ENCODE results near the gene COPRS. TPM values are rescaled to one million over a fixed set of nuclear protein-coding genes. Genes with fewer than 3 reads are reported as not detected.

COPRS gene
- polyA plus RNA-seq (ENCODE audit: insufficient read length in 4 of 4), result 10 to 100 TPM; 44.3 to 54.6 (median 46.6) TPM

GRCh38 chr17:31858642-31859486 is at the start of gene COPRS:
Gene COPRS (minus strand): TSS chr17:31859244. CDS start chr17:31859199, 45 bp downstream.
- DNase-seq (ENCODE audit: low read depth in 4 of 4, low spot score in 3 of 4), result peak; percentile 44 to 64 (median 58)

- DNase-seq (ENCODE audit: low read depth in 4 of 4, low spot score in 3 of 4), result no peak
Observed at GRCh38 chr17:31908386-31908785, 49.3 kb upstream of the COPRS start.

GRCh38 chr17:31907342-31907962 is 48.4 kb upstream of the COPRS start:
- DNase-seq (ENCODE audit: low read depth in 4 of 4, low spot score in 3 of 4), result peak in 1 of 4 donors; percentile 28

GRCh38 chr17:31903401-31903800 is 44.4 kb upstream of the COPRS start:
- no peak for DNase-seq (ENCODE audit: low read depth in 4 of 4, low spot score in 3 of 4)

- DNase-seq (ENCODE audit: low read depth in 4 of 4, low spot score in 3 of 4), result no peak
Observed at GRCh38 chr17:31902693-31903092, 43.6 kb upstream of the COPRS start.

- no peak for DNase-seq (ENCODE audit: low read depth in 4 of 4, low spot score in 3 of 4)
Observed at GRCh38 chr17:31900877-31901276, 41.8 kb upstream of the COPRS start.

- no peak for DNase-seq (ENCODE audit: low read depth in 4 of 4, low spot score in 3 of 4)
Observed at GRCh38 chr17:31888124-31888523, 29.1 kb upstream of the COPRS start.

GRCh38 chr17:31882571-31882970 is 23.5 kb upstream of the COPRS start:
- DNase-seq (ENCODE audit: low read depth in 4 of 4, low spot score in 3 of 4), result no peak

- DNase-seq (ENCODE audit: low read depth in 4 of 4, low spot score in 3 of 4), result no peak
Observed at GRCh38 chr17:31880311-31880710, 21.3 kb upstream of the COPRS start.

GRCh38 chr17:31878703-31879073 is 19.6 kb upstream of the COPRS start:
- no peak for DNase-seq (ENCODE audit: low read depth in 4 of 4, low spot score in 3 of 4)

- no peak for DNase-seq (ENCODE audit: low read depth in 4 of 4, low spot score in 3 of 4)
Observed at GRCh38 chr17:31877911-31878702, 19.1 kb upstream of the COPRS start.

- DNase-seq (ENCODE audit: low read depth in 4 of 4, low spot score in 3 of 4), result no peak
Observed at GRCh38 chr17:31877341-31877740, 18.3 kb upstream of the COPRS start.

GRCh38 chr17:31875081-31875480 is 16.0 kb upstream of the COPRS start:
- DNase-seq (ENCODE audit: low read depth in 4 of 4, low spot score in 3 of 4), result no peak

GRCh38 chr17:31869797-31870568 is 10.9 kb upstream of the COPRS start:
- DNase-seq (ENCODE audit: low read depth in 4 of 4, low spot score in 3 of 4), result no peak

GRCh38 chr17:31869031-31869430 is 10.0 kb upstream of the COPRS start:
- no peak for DNase-seq (ENCODE audit: low read depth in 4 of 4, low spot score in 3 of 4)

- DNase-seq (ENCODE audit: low read depth in 4 of 4, low spot score in 3 of 4), result no peak
Observed at GRCh38 chr17:31859487-31860008, 504 bp upstream of the COPRS start.

GRCh38 chr17:31857920-31858641 is 963 bp downstream of the COPRS start:
- no peak for DNase-seq (ENCODE audit: low read depth in 4 of 4, low spot score in 3 of 4)

GRCh38 chr17:31856750-31857149 is 2.3 kb downstream of the COPRS start:
- no peak for DNase-seq (ENCODE audit: low read depth in 4 of 4, low spot score in 3 of 4)

- DNase-seq (ENCODE audit: low read depth in 4 of 4, low spot score in 3 of 4), result no peak
Observed at GRCh38 chr17:31854672-31855071, 4.4 kb downstream of the COPRS start.

All from right renal pelvis (tissue), 4 donors.